Lung (tissue), 12 donors: Measurements from ENCODE around the gene SDS. TPM values are rescaled to one million over a fixed set of nuclear protein-coding genes. Genes with fewer than 3 reads are reported as not detected.

Experiments
- ATAC-seq: fragments of 200-7000 bp; cut with Tn5 transposase; one replicate; pipeline ENCODE4 v1.9.1; 2020; ENCODE audit warnings: moderate number of reproducible peaks; ENCODE audit not compliant: insufficient read depth, low FRiP score
- DNase-seq, 3 donors: peaks; one replicate each; pipeline ENCODE4 v3.0.0-alpha.2; 2013 to 2017
- H3K27ac ChIP-seq, 2 donors: one replicate each; pipeline ENCODE4 v1.5.1; 2013; ENCODE audit warnings: mild to moderate bottlenecking in 2 of 2, moderate library complexity in 2 of 2, control low read depth in 1 of 2, inconsistent platforms in 1 of 2, low read depth in 1 of 2, low read length in 1 of 2
- H3K27me3 ChIP-seq, 3 donors: one replicate each; pipeline ENCODE4 v1.5.1; 2013; ENCODE audit warnings: low read length in 2 of 3; ENCODE audit not compliant: control insufficient read depth in 3 of 3, insufficient read depth in 3 of 3
- H3K36me3 ChIP-seq, 4 donors: one replicate each; pipeline ENCODE4 v1.5.1; 2013; ENCODE audit warnings: low read length in 4 of 4, mild to moderate bottlenecking in 1 of 4, moderate library complexity in 1 of 4; ENCODE audit not compliant: control insufficient read depth in 4 of 4, insufficient read depth in 4 of 4
- H3K4me1 ChIP-seq, 5 donors: one replicate each; pipeline ENCODE4 v1.5.1; 2013; ENCODE audit warnings: low read length in 5 of 5, mild to moderate bottlenecking in 2 of 5, moderate library complexity in 1 of 5; ENCODE audit not compliant: control insufficient read depth in 5 of 5, insufficient read depth in 5 of 5
- H3K4me3 ChIP-seq: one replicate; pipeline ENCODE4 v1.5.1; 2013; ENCODE audit warnings: mild to moderate bottlenecking, control low read depth, moderate library complexity
- H3K9ac ChIP-seq, 2 donors: one replicate each; pipeline ENCODE4 v1.5.1; 2013; ENCODE audit warnings: low read length in 2 of 2, control low read depth in 1 of 2; ENCODE audit not compliant: insufficient read depth in 1 of 2
- H3K9me3 ChIP-seq, 4 donors: one replicate each; pipeline ENCODE4 v1.5.1; 2013; ENCODE audit warnings: low read length in 3 of 4, mild to moderate bottlenecking in 1 of 4, moderate library complexity in 1 of 4; ENCODE audit not compliant: control insufficient read depth in 4 of 4, insufficient read depth in 3 of 4
- CTCF ChIP-seq: IDR thresholded peaks from 2 replicates; pipeline ENCODE4 v1.5.1; 2012; ENCODE audit warnings: mild to moderate bottlenecking; ENCODE audit errors: control extremely low read depth, extremely low read depth
- WGBS, 2 donors: extraction: QIAGEN DNeasy Blood & Tissue Kit; methylation state at CpG; one replicate each; pipeline ENCODE4 v1.1.7; 2013; 5-methylcytosine and 5-hydroxymethylcytosine counted together
- polyA plus RNA-seq, 2 donors: library from polyadenylated mRNA; stranded (reverse); fragments of 200-250 nt; gene quantifications; one replicate each; pipeline ENCODE4 v1.2.1, GENCODE V29; 2013
- total RNA-seq, 2 donors: library from RNA; depleted of rRNA in 1 of 2; stranded (reverse); fragments of >200 nt in 1 of 2; gene quantifications; one replicate each; pipeline ENCODE4 v1.2.1, GENCODE V29; 2014 to 2021
- donor health status: control.
- donor health status: control.
- donor health status: Bipolar disorder and iron deficiency.
- donor health status: healthy.
- donor health status: DM: yes; HTN: yes; CAD: no.

SDS gene
- total and polyA plus RNA-seq, 4 donors = 0.20 to 8.4 (median 2.1) TPM

GRCh38 chr12:113437729-113438100, 34.0 kb upstream of the SDS start:
- Histone ChIP-seq H3K9me3 (no peaks in the 10 kb centered on the region), H3K4me3 (no peak overlapping the region), H3K36me3 (no peaks in the 10 kb centered on the region), H3K27ac (no peak overlapping the region), H3K27me3 (peaks cover 0 to 9% (median 9%) of the 10 kb centered on the region in 3 donors), H3K9ac (no peak overlapping the region), H3K4me1 (no peaks in the 10 kb centered on the region)
- no peak for TF ChIP-seq CTCF
- ATAC-seq (no peak), DNase-seq (no peak)
- 62 to 72% methylated on average over 9 of the region's 9 CpGs for WGBS, 2 donors

- no peaks in the 10 kb centered on the region for H3K36me3 ChIP-seq
- H3K27me3 ChIP-seq = peaks cover 0 to 9% (median 8%) of the 10 kb centered on the region in 3 donors
- no peak for TF ChIP-seq CTCF
- no peak overlapping the region for H3K27ac ChIP-seq
- 78 to 83% methylated on average over 6 of the region's 6 CpGs for WGBS, 2 donors
- ATAC-seq (no peak), DNase-seq (no peak)
- no peak overlapping the region for H3K4me3 ChIP-seq
- no peak overlapping the region for H3K9ac ChIP-seq
- no peaks in the 10 kb centered on the region for H3K9me3 ChIP-seq
- H3K4me1 ChIP-seq = no peaks in the 10 kb centered on the region
These were observed 33.5 kb upstream of the SDS start for GRCh38 chr12:113436993-113437728.

- no peak for TF ChIP-seq CTCF
- no peak overlapping the region for H3K27ac ChIP-seq
- no peak overlapping the region for H3K9ac ChIP-seq
- H3K4me3 ChIP-seq = no peak overlapping the region
- no peaks in the 10 kb centered on the region for H3K9me3 ChIP-seq
- H3K4me1 ChIP-seq = no peaks in the 10 kb centered on the region
- ATAC-seq (no peak), DNase-seq (no peak)
- WGBS, 2 donors = 80 to 87% methylated on average over 6 of the region's 6 CpGs
- peaks cover 0 to 9% (median 8%) of the 10 kb centered on the region in 3 donors for H3K27me3 ChIP-seq
- no peaks in the 10 kb centered on the region for H3K36me3 ChIP-seq
These were observed 32.9 kb upstream of the SDS start for GRCh38 chr12:113436586-113436985.

- WGBS, 2 donors = 84 to 87% methylated on average over 5 of the region's 5 CpGs
These were observed 31.7 kb upstream of the SDS start for GRCh38 chr12:113435367-113435766.

More at GRCh38 chr12:113435367-113435766, 31.7 kb upstream of the SDS start:
- Histone ChIP-seq H3K27me3 (peaks cover 0 to 7% (median 1%) of the 10 kb centered on the region in 3 donors), H3K27ac (no peak overlapping the region), H3K36me3 (no peaks in the 10 kb centered on the region), H3K9ac (no peak overlapping the region), H3K4me3 (no peak overlapping the region), H3K4me1 (no peaks in the 10 kb centered on the region), H3K9me3 (peaks cover 0 to 2% (median 0%) of the 10 kb centered on the region in 4 donors)
- TF ChIP-seq CTCF = no peak
- DNase-seq = no peak
- no peak for ATAC-seq
